A549 treated with AZD9567 at 1 μM for 4 hours (cell line): ENCODE data around the gene UXS1. TPM values are rescaled to one million over a fixed set of nuclear protein-coding genes. Genes with fewer than 3 reads are reported as not detected.

Experiments used
- total RNA-seq: library from RNA; stranded (reverse); fragments of 200-300 nt; extraction: Qiagen RNA extraction; gene quantifications from 5 replicates; pipeline ENCODE4 v1.2.3, GENCODE V29; 2022; ENCODE audit not compliant: insufficient read depth

The UXS1 gene
- 52.8 to 63.2 TPM (median 57.9 TPM) in 5 replicates for total RNA-seq

GRCh38 chr2:106193977-106194778, at the start of gene UXS1:
Gene UXS1 (minus strand): TSS chr2:106194301. CDS start chr2:106194241, 60 bp downstream.

